ENCODE measurements around the gene DDX49. TPM values are rescaled to one million over a fixed set of nuclear protein-coding genes. Genes with fewer than 3 reads are reported as not detected.

DDX49 gene
- polyA plus RNA-seq, 1 of the 3 experiments (the other 2 are of a cell fraction) = 86.8 TPM

GRCh38 chr19:18948075-18948975 is 28.8 kb downstream of the DDX49 start:
- Histone ChIP-seq H3K36me3 (replicated peaks in 1 of 2; ENCODE audit: control insufficient read depth in 1 of 2, insufficient read depth in 2 of 2, low read length in 1 of 2) (no peaks in the 10 kb centered on the region), H3K4me3 (ENCODE audit: low read depth in 2 of 2, low read length in 1 of 2) (no peak overlapping the region), H4K20me1 (ENCODE audit: insufficient read depth) (no peaks in the 10 kb centered on the region), H3K79me2 (ENCODE audit: insufficient read depth) (no peaks in the 10 kb centered on the region), H3K9me2 (no peaks in the 10 kb centered on the region), H3K27me3 (ENCODE audit: insufficient read depth) (no peaks in the 10 kb centered on the region), H3K27ac (ENCODE audit: low read depth in 2 of 2, low read length in 1 of 2) (no peak overlapping the region), H3K9me3 (no peaks in the 10 kb centered on the region), H3K9ac (no peak overlapping the region), H3K4me1 (ENCODE audit: control insufficient read depth in 1 of 2, insufficient read depth in 2 of 2, low read depth in 1 of 2, low read length in 1 of 2) (no peaks in the 10 kb centered on the region), H2AFZ (ENCODE audit: low read depth) (no peak overlapping the region), H3F3A (replicated peaks; ENCODE audit: insufficient read depth) (no peaks in the 10 kb centered on the region), H3K4me2 (no peak overlapping the region)
- POLR2A ChIA-PET = no interaction called here
- CTCF ChIA-PET = interaction anchor here (0.7 to 2.1 kb wide), 2 partner anchors 39 to 482 kb away, joined by 3 to 8 read pairs; no protein-coding TSS in a partner anchor
- TF ChIP-seq MAX (IDR thresholded peaks at IDR 0.05; ENCODE audit: low read depth) (no peak), GABPA (IDR thresholded peaks at IDR 0.05; ENCODE audit: low read depth) (no peak), FOXM1 (IDR thresholded peaks at IDR 0.05; ENCODE audit: low read depth) (no peak), TEAD4 (IDR thresholded peaks at IDR 0.05; ENCODE audit: borderline replicate concordance, insufficient read depth) (no peak), USF1 (IDR thresholded peaks at IDR 0.05; ENCODE audit: borderline replicate concordance, low read depth) (no peak), REST (IDR thresholded peaks at IDR 0.05; ENCODE audit: low read depth, low read length) (no peak), TCF12 (IDR thresholded peaks at IDR 0.05) (no peak), EZH2phosphoT487 (IDR thresholded peaks at IDR 0.05; ENCODE audit: borderline replicate concordance, low read depth) (no peak)
- DNase-seq = no peak
- 81% methylated on average over 7 of the region's 15 CpGs for WGBS (ENCODE audit: low lambda C conversion rate)

- H2AFZ ChIP-seq (ENCODE audit: low read depth) = no peak overlapping the region
- H3K27ac ChIP-seq (ENCODE audit: low read depth in 2 of 2, low read length in 1 of 2) = no peak overlapping the region
- no peaks in the 10 kb centered on the region for H3K36me3 ChIP-seq (replicated peaks in 1 of 2; ENCODE audit: control insufficient read depth in 1 of 2, insufficient read depth in 2 of 2, low read length in 1 of 2)
- no peaks in the 10 kb centered on the region for H4K20me1 ChIP-seq (ENCODE audit: insufficient read depth)
- H3K9me3 ChIP-seq = no peaks in the 10 kb centered on the region
- H3K79me2 ChIP-seq (ENCODE audit: insufficient read depth) = no peaks in the 10 kb centered on the region
- no peaks in the 10 kb centered on the region for H3K4me1 ChIP-seq (ENCODE audit: control insufficient read depth in 1 of 2, insufficient read depth in 2 of 2, low read depth in 1 of 2, low read length in 1 of 2)
- 100% methylated on average over 1 of the region's 5 CpGs for WGBS (ENCODE audit: low lambda C conversion rate)
- H3K4me3 ChIP-seq (ENCODE audit: low read depth in 2 of 2, low read length in 1 of 2) = no peak overlapping the region
- ChIA-PET POLR2A (no interaction called here), CTCF (interaction anchor here (1.1 to 2.1 kb wide), 2 partner anchors 17 to 38 kb away, joined by 3 to 8 read pairs; no protein-coding TSS in a partner anchor)
- H3K9me2 ChIP-seq = no peaks in the 10 kb centered on the region
- no peak overlapping the region for H3K9ac ChIP-seq
- H3F3A ChIP-seq (replicated peaks; ENCODE audit: insufficient read depth) = no peaks in the 10 kb centered on the region
- H3K27me3 ChIP-seq (ENCODE audit: insufficient read depth) = no peaks in the 10 kb centered on the region
- TF ChIP-seq TEAD4 (IDR thresholded peaks at IDR 0.05; ENCODE audit: borderline replicate concordance, insufficient read depth) (no peak), YY1 (IDR thresholded peaks at IDR 0.05; ENCODE audit: low read depth) (no peak), IRF3 (IDR thresholded peaks at IDR 0.05; ENCODE audit: low read depth, low read length) (no peak), EZH2phosphoT487 (IDR thresholded peaks at IDR 0.05; ENCODE audit: borderline replicate concordance, low read depth) (no peak), CTCF (IDR thresholded peaks at IDR 0.05) (no peak), MXI1 (IDR thresholded peaks at IDR 0.05; ENCODE audit: low read depth, low read length) (no peak), USF2 (IDR thresholded peaks at IDR 0.05; ENCODE audit: borderline replicate concordance, low read depth, low read length) (no peak), RAD21 (IDR thresholded peaks at IDR 0.05; ENCODE audit: low read length) (no peak), CHD2 (IDR thresholded peaks at IDR 0.05; ENCODE audit: low read length, partially characterized antibody) (no peak), RXRA (IDR thresholded peaks at IDR 0.05; ENCODE audit: borderline replicate concordance, low read depth) (no peak)
- no peak overlapping the region for H3K4me2 ChIP-seq
- DNase-seq = no peak
These were observed 29.5 kb downstream of the DDX49 start for GRCh38 chr19:18948976-18949356.
